ENCODE results near the gene AUTS2.

Gene AUTS2

DNA sequence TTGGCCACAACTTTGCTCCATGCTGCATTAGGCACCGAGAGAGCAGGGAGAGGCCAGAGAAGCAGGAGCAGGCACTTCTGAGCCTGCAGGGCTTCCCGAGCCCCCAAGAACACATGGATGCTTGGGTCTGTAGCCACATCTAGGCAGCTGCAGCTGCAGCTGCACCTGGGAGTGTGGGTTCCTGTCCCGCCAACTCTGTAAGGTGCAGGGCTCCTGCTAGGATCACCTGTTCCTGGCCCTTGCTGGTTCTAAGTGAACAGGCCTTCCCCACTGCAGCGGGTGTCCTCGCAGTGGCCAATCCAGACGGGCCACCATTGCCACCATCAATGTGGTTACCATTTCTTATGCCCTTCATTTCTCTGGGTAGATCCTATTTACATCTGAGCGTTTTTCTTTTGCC is 330.3 kb downstream of the AUTS2 start:
- DNase-seq: no peak

DNA sequence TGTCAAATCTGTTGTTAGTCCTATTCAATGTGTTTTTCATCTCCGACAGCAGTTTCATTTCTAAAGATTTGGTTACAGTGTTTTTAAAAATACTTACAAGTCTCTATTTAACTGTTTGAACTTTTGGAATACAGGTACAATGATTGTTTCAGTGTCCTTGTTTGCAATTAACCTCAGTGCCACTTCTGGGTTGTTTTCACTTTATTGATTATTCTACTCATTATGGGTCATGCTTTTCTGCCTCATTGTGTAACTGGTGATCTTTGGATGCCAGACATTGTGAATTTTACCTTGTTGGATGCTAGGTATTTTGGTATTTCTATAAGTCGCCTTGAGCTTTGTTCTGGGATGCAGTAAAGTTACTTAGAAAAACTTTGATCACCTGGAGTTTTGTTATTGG is 331.3 kb downstream of the AUTS2 start:
- no peak for DNase-seq

GRCh38 chr7:69932034-69932628 is 333.9 kb downstream of the AUTS2 start:
- DNase-seq: peak in 40 of 58 donors; percentile 4 to 73 (median 20)

GRCh38 chr7:69934144-69934903 is 336.0 kb downstream of the AUTS2 start:
- peak in 53 of 58 donors; percentile 3 to 93 (median 64) for DNase-seq

DNA sequence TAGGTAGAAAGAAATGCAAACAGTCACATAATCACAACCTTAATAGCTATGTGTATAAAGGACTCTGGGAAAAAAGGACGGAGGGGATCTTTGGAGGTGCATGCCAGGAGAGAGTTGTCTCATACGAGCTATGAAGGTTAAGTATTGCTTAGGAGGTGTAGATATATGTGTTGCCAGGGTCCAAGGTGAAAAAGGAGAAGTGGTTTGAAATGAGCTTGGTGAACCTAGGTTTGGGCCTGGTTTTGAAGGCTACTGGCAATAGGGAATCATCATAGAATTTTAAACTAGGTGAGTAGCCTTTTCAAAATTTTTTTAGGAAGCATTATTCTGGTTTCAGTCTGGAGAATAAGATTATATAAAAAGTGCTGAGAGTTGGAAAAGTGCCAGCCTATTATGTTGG is 336.8 kb downstream of the AUTS2 start:
- DNase-seq: no peak

DNA sequence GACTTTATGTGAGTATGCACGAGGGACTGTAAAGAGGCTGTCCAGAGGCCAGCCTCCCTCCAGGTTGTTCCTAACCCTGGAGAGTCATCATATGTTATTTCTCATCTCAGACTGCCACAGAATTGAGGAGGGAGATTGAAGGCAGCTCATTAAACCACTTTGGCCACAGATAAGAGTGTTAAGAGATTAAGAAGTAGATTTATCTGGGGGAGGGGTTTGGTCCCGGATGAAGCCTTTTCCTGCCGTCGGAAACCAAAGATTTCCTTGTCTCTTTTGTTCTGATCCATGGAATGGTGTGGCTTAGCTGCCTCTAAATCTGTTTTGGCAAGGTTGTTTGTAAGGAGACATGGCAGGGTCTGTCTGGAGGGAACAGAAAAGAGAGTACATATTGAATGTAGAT is 338.8 kb downstream of the AUTS2 start:
- DNase-seq: no peak

GRCh38 chr7:69939317-69939716 is 341.0 kb downstream of the AUTS2 start:
- no peak for DNase-seq

DNA sequence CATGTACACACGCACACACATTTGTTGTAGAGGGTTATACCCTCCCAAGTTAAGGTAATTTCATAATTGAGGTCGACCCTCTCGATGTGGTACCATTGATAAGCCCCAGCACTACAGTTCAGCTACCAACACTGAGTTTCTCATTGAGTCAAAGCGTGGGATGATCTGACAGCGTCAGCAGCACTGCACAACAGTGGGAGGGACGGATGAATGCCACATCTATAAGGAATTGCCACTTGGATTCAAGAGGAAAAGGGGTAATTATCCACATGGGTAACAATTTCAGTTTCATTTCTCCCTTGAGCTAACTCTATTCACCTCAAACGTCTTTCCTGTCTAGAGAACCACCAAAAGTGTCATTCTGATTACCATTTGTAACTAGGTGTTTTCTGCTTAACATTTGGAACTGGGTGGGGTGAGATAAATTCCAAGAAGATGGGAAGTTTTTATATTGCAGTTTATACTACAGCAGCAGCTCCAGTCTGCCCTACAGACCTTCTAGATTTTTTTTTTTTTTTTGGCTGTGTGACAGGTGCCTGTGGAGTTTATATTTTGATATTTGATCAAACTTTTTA is 342.9 kb downstream of the AUTS2 start:
- no peak for DNase-seq

- no peak for DNase-seq
Measured at GRCh38 chr7:69942573-69942972, 344.3 kb downstream of the AUTS2 start.

GRCh38 chr7:69946901-69947300 is 348.6 kb downstream of the AUTS2 start:
- DNase-seq: no peak

GRCh38 chr7:69947998-69948397 is 349.7 kb downstream of the AUTS2 start:
- DNase-seq: no peak

- DNase-seq: no peak
Measured at GRCh38 chr7:69949122-69949521, 350.8 kb downstream of the AUTS2 start.

- no peak for DNase-seq
Measured at GRCh38 chr7:69951458-69951857, 353.2 kb downstream of the AUTS2 start.

DNA sequence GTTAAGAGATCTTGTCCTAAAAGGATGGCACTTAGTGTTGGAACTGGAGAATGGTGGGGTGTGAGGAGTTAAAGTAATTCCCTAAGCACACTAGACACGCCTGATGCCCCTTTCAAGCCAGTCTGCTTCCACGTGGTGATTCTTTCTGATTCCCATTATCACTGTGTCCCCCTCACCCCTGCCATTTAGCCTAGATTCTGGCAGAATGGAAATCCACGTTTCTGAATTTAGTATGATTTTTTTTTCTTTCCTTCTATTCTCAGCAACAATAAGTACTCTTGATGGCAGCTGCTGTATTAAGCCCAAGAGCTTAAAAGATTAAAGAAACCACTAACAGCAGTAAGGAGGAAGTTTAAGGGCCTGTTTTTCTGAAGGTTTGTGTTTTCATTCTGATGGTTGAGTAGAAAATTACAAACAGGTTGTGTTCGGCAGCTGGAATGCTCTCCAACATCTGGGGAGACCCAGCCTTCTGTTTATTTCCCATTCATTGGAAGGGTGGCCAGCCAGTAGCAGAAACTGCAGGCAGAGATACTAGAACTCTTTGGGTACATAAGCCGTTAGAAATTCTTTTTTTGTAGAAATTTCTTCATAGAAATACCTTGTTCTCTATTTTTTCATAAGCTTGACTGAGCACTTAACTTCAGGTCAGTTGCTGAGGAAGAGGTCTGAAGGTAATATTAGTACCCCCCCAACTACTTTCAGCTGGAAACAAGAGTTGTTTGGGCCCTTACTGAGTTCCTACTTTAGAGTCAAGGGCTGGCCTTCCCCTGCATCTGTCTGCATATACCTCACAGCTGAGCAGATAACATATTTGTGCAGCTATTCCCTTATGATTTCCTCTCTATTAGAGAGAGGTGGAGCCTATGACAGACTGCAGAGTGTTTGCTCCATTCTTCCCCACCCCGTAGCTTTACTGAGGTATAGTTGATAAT is 355.1 kb downstream of the AUTS2 start:
- no peak for DNase-seq

DNA sequence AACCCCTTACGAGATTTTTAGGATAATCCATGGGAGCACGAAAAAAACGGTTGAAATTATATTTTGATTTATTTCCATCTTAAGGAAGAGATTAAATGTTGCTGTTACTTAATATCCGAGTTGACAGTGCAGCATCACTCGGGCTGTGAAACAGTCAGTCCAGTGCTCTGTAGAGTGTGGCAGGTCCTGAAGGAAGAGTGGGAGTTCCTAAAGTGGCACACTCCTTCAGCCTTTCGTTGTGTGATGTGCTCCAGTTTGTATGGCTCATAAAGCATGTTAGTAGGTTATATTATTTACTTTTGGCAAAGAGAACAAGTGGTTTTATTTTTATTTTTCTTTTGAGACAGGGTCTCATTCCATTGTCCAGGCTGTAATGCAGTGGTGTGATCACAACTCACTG is 358.3 kb downstream of the AUTS2 start:
- no peak for DNase-seq

DNA sequence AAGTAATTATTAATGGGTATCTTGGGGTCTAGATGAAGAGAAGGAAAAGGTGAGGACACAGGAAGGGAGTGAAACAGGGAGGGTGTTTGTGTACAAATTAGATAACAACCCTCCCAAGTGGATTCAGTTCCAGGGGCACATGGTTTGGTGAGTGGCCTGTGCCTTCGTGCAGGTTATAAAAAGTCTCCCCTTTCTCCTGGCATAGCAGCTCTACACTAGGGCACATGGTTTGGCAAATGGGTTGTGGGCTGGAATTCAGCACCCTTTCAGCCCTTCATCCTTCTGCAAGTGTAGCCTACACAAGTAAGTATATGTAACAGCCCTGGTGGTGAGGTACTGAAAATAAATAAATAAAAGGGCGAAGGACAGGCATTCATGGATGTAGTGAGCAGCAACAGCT is 359.4 kb downstream of the AUTS2 start:
- no peak for DNase-seq

- DNase-seq: no peak
Measured at GRCh38 chr7:69959789-69960499, 361.7 kb downstream of the AUTS2 start.

DNA sequence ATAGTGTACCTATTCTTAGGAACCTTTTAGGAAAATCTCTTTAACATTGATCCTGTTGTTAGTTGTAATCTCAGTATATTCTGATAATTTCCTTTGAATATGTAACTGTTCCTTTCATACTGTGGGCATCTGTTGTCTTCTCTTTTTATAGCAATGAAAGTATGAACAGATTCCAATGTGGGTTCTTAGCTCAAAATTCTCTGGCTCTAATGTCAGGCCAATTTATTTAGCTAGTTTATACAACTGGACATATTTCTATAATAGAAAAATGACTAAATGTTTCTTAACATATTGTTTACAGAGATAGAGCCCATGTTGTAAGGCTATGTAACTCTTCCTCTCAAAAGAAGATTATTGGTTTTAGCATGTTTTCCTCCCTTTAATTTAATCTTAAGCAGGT is 363.2 kb downstream of the AUTS2 start:
- DNase-seq: no peak

DNA sequence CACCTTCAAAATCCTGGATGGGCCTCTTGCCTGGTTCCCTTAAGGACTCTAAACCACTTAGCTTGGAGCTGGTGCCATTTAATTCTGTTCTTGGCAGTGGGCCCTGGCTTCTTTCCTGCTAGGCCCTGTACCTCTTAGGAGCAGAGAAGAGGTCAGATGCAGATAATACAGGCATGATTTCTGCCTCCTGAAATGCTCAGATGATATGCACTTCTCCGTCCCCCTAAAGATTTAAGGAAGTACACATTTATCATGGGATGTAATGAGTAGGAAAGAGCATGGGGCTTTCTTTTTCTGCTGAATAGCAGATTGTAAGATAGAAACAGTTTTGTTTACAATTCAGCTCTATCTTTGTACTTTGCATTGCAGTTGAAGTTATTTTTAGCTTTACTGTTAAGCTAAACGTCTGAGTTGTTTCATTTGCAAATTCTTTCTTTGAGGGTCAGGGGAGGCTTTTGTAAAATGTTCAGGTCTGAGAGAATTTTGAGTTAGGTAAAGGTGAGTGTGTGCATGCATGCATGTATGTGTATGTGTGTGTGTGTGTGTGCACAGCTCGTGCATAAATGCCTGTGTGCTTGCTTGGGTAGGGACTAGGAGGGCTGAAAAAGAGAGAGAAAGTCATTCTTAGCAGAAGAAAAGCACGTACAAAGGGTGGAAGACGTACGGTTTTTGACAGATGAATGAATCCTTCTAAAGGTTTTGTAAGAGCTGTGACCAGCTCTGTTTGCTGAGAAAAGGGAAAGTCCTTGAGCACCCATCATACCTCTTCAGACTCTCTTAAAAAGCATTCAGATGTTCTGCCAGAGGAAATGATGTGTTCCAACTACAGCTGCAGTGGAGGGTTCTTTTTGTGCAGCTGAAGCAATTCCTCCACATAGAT is 364.2 kb downstream of the AUTS2 start:
- DNase-seq: peak in 9 of 58 donors; percentile 0 to 43 (median 6)

DNA sequence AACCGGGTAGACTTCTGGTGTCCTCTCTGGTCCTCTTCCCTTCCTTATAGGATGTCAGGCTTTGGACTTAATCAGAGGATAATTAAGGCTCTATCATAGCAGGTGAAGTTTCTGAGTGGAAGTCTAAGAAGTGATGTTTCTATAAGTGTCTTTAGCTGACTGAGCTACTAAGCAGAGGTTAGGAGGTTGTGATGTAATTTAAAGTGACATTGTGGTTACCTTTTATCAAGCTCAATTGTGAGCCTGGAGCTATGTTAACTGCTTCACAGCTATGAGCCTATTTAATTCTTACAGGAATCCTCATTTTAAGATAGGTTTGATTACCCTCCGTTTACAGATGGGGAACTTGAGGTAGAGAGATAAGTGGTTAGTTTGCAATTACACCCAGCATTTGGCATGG is 365.1 kb downstream of the AUTS2 start:
- no peak for DNase-seq

Measured in anterior cingulate cortex (tissue), 58 donors.